Measurements from ENCODE around the gene OR6A2.
"Not testable (repeated sequence)": the region's sequence is repeated elsewhere in the genome, so short reads cannot be mapped to it uniquely, and the experiment has no call there.

OR6A2 gene

DNA sequence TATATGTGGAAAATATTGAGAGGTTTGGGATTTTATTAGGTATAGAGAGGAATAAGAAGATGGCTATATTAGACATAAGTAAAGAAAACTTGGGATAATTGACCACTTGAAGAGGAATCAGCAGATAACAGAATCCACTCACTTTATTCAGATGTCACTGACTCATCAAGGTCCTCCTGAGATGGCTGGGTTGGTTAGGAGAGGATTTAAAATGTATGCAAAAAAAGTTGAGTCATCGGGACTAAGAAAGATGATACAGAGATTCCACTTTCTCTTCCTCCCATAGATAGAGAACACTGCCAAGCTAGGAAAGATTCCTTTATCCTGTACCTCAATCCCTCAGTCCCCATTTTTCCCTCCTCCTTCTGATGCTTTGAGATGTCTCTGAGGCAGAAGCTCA is at the start of gene OR6A2:
OR6A2 (minus strand) TSS at position 288 of the 400 bp plus-strand sequence. CDS start 3,981 bp downstream, outside the sequence.
- DNase-seq, result no peak

DNA sequence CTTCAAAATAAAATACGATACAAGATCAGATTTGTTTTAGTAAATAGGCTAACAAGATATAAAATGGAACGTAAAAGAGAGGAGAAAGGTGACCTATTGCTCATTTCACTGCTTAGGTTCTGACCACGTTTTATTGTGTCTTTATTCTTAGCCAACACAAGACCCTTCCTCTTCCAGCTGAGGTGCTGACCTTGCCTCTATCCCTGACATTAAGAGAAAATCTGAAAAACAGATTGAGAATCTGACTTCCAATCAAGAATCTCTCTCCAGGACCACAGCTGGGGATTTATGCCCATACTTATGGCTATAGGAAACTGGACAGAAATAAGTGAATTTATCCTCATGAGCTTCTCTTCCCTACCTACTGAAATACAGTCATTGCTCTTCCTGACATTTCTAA is 45.9 kb upstream of the OR6A2 start, which contains the start of gene OR10A5:
OR10A5 (plus strand) TSS at position 301 of the 400 bp plus-strand sequence; CDS start at position 301, 0 bp downstream.
- DNase-seq, result no peak

DNA sequence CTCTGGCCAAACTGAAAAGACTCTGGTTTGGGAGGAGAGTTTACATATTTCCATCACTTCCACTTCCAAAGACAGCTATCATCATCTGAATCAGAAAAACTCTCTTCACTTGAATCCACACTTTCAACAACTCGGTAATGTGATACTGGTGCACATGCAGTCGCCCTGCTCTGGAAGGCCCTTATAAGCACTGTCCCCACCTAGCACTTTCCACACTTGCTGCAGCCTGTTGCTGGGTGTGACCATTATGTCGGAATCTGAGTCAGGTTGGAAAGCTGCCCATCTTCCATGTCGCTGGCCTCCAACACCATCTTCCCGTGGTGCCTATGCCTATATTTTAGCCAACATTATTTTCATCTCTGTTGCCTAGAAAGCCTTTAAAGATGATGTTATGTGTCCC is 44.9 kb upstream of the OR6A2 start:
- no peak for DNase-seq

DNA sequence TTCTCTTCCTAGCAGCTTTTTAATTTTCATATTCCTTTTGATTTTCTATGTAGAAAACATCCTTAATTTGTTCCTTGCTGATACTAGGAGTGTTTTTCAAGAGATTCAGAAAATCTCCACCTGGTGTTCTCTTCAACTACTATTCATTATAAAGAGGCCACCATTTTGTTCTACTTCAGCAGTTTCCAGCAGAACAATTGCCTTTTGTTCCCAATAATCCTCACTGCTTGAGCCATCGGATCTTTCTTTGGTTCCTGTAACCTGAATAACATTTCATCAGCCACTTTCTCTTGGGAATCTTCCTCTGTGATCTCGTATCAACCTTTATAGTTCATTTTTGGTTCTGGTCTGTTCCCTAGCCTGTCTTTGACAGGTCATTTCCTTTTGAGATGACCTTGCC is 44.2 kb upstream of the OR6A2 start:
- DNase-seq, result no peak

DNA sequence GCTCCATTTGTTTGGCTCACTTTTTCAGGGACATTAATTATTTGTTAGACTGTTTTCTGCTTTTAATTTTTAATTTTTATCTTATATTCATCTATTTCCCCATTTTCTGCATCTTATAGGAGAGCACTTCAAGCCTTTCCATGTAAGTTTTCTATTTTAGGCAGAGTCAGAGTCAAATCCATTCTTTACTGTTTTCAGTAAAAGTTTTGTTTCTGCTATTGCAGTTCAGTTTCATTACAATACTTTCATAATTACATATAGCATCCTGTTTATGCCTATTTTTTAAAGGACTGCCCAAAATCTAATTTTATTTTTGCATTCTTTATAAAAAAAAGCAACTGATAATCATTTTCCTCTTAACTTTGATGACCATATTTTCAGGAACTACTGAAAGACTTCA is 42.2 kb upstream of the OR6A2 start:
- no peak for DNase-seq

DNA sequence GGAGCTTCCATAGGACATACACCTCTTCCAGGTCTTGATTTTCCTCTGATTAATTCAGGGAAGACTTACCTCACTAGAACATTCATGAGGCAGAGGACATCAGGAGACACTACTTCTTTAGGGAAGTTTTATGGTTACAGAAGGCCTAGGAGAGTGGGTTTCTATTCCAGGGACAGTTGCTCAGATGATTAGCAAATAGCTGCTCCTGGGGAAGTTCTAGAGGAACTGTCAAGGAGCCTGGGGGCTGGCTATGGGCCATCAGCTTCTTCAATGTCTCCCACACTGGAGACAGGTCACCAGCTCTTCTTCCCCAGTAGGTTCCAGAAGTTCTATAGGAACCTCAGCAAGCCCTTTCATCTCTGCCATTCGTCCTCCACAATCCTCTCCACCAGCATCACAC is 34.5 kb upstream of the OR6A2 start:
- no peak for DNase-seq

DNA sequence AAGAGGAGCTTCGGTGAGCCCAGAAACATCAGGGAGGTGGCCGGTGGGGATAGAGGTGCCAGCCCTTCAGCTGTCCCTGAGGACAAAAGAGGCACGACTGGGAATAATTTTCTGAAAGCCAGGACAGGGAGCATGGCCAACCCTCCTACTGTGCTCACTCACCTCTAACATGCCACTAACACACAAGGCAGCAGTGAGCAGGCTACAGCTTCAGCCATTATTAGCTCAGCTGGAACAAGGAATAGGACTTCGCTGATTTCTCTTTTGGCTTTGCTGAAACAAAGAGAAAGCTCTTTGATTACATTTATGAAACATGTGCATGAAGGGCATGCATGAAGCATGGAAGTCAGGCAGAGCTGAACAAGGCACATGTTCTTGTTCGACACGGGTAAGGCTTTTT is 33.9 kb upstream of the OR6A2 start:
- no peak for DNase-seq

DNA sequence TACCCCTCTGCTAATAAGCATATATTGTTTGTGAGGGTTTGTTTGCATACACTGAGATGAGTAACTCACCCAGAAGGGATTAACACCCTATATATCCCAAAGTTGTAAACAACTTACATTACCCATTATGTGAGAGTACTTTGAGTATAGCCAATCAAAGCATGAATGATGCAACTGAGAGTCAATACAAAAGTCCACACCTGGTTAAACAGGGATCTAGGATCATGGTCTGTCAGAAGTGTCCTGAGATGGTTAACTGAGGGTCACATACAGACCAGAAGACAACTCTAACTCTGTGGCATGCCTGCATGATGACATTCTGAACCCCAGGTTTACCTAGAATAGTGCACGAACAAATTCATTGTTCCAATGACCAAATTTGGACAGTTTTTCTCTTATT is 28.6 kb upstream of the OR6A2 start:
- no peak for DNase-seq

DNA sequence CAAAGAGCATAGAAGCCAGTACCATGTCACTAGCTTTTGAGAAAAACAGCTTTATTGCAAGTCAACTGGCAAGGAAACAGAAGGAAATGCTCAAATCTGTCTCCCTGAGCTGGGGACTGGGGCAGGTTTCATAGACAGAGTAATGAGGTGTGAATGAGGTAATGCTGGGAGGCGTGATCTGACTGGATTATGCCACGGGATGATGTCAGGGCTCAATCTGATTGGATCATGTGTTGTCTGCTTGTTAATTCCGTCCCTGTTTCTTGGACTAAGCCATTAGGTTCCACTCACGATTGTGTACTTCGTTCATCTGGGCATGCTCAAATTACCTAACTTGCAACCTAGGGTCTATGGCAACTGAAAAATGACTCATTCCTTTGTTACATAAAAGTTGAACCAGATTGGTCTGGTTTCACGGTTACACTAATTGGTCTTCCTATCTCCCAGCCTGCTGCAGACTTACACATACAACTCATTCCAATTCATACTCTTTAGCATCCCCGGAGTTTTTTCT is 25.8 kb upstream of the OR6A2 start:
- DNase-seq, result no peak

DNA sequence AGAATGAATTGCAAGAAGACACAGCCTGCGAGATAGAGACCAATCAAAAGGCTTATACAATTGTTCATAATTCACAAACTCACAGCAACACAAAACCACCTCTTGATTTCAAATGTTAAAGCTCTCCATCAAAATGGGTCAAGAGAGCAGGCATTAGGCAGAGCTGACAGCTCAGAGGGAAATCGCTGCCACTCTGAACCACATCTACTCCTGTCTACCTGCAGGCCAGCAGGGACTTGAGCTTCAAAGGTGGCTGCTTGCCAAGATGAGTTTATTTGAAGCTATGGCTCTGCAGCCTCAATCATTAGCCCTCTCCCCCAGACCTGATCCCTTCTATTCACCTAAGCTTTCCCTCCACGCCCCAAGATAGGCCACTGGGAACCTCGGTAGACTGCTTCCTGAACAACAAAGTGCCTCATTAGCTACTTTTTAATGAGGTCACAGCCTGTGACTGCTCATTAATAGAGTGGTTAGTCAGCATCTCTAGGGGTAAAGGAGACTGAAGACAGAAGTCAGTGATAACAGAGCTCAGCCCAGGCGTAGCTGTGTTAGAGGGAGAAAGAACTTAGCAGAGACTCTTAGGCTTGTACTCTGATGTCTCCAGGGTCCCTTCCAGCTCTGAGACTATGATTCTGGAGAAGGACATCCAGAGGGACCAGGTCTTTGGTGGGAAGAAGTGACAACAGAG is 24.8 kb upstream of the OR6A2 start:
- no peak for DNase-seq

DNA sequence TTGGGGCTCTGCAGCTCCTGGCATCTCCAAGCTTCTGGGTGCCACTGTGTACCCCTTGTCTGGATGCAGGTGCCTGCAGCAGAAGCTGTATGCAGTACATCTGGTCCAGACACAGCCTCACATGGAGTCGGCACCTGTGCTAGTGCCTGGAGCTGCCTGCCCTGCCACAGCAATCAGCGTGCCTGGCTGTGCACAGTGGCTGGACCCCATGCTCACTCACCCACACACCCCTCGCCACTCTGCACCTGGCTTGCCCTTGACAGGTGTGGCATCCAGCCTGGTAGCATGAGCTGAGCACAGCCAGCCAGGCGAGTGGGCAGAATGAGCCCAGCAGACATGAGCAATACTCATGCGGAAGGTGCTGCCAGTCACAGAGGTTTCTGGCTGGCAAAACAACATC is 19.5 kb upstream of the OR6A2 start:
- no peak for DNase-seq

DNA sequence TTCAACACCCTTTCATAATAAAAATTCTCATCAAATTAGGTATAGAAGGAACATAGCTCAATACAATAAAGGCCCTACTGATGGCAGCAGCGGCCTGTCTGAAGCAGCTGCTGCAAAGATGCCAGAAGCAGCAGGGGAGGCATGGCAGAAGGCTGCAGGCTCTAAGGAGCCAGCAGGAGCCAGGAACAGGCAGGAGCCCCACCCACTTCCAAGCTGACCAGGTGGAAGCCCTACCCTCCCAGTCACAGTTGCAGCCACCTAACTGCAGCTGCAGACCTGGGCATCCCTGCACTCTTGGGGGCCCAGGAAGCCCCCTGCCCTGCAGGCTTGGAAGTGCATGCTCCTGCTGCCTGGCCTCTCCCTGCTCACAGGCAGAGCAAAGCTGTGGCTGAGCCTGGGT is 18.2 kb upstream of the OR6A2 start:
- no peak for DNase-seq

DNA sequence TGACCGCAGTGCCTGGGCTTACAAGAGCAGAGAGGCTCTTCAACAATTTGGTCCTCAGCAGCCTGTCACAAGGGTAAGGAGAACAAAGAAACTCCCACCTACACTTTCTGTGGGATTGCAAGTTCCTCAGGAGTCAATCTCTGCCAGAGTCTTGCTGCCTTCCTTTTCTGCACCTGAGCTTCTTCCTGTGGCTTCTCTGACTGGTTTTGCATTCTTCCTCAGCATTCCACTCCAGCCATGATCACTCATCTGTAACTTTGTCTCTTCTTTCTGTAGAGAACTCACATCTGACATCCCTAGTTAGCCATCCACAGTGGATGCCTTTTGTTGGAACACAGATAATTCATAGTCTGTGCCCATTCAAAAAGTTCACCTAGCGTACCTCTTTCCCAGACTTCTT is 14.2 kb upstream of the OR6A2 start:
- no peak for DNase-seq

DNA sequence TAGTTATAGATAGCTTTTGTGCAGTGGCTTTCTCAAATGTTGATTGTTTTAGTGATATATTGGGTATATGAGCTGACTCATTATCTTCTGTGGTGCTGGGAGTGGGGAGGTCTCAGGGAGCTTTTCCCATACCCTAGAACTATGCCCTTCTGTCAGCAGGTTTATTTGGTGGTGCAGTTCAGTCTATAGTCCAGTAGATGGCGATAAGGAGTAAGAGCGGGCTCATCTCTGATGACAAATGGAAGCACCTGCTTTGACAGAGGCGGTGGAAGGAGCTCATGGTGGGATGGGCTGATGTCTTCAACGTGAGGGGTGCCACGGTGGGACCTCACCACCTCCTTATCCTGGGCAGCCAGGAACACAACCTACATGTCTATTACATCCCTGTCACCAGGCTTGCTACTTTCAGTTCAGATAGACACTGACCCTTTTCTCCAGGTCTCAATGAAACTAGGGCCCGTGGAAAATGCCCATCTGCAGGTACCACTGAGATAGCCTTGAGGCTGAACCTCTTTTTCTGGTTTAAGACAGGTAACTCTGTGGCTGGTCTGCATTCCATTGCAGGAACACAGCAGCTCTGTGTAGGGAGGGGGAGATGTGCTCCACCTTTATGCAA is 13.0 kb upstream of the OR6A2 start:
- peak; percentile 21 for DNase-seq

DNA sequence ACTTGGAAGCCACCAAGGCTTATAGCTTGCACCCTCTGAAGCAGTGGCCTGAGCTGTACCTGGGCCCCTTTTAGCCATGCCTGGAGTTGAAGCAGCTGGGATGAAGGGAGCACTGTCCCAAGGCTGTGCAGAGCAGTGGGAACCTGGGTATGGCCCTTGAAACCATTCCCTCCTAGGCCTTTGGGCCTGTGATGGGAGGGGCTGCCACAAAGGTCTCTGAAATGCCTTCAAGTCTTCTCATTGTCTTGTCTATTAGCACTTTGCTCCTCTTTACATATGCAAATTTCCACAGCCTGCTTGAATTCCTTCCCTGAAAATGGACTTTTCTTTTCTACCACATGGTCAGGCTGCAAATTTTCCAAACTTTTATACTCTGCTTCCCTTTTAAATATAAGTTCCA is 1.6 kb upstream of the OR6A2 start:
- not testable (repeated sequence) for DNase-seq

DNA sequence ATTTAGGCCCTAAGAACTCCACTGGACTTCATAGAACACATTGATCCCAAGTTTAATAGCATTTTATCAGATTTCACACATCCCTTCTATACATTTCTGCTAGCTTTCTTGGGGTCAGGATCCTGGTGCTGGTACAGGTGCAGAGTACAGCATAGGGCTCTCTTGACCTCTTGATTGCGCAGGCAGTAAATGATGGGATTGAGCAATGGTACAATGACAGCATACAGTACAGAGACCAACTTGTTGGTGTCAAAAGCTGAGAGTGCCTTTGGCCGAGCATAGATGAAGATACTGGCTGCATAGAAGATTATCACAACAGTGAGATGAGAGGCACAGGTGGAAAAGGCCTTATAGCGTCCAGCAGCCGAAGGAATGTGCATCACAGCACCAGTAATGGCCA is 4.8 kb downstream of the OR6A2 start:
- no peak for DNase-seq

DNA sequence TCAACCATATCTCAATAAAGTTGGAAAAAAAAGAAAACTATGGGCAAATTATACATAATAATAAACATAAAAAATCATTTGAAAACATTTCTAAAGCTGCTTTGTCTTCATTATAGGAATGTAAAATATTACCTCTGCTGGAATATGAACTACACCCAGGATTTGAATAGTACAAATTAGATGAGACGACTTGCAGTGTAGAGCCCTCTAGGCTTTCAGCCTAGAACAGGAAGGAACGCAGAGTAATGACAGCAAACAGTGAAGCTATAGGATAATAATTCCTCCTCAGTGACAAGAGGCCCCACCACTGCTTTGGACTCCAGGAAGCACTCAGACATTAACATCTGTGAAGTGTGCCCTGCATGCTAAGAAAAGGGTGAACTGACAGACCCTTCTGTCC is 8.9 kb downstream of the OR6A2 start:
- DNase-seq, result no peak

DNA sequence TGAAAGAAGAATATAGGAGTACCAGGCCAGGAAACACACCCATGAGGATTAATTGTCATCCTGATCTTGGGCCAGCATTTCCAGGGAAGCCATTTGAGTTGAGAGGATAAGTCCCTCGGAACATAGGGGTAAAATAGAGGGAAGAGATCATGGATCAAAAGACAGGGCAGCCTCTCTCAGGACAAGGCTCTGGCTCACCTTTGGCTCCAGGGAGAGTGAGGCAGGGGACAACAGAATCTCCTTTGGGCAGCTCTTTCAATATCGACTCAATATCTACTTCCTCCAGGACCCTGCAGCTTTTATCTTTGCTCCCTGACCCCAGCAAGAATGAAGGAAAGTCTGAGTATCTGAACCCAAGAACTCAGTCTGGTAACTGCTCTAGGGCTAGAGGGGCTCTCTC is 16.8 kb downstream of the OR6A2 start, which contains the start of gene OR2AG1:
OR2AG1 (plus strand) TSS at position 301 of the 400 bp plus-strand sequence. CDS start 2,018 bp downstream, outside the sequence.
- no peak for DNase-seq

DNA sequence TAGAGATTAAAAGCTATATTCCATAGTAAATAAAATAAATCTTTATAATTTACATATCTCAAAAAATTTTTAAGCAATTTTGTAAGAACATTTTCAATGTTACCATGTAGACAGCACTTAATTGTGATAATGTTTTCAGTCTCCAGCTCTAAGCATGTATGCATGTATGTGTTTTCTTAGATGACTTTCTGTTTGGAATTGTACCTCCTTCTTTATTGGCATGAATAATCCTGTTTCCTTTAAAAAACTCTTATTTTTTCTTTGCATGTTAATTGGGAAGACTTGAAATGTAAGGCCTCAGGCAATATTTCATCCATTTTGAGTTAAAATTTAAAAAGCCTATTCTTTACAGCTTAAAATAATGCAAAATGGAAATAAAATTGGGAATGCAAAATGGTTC is 18.7 kb downstream of the OR6A2 start:
- no peak for DNase-seq

DNA sequence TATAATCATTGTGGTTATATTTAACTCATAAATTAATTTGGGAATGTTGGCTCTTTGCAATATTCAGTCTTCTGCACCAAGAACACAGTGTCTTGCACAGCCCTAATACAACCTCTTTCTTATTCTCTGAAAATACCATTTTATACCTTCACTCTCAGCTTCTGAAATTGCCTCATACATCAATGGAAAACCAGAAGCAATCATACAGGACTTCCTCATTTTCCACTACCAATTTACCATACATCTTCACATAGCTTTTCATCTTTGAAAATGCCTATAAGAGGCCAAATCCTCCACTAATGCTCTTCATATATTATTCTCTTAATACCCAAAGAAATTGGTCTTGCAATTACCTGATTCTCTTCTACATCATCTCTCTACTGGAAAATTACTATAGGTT is 21.0 kb downstream of the OR6A2 start:
- DNase-seq, result no peak

DNA sequence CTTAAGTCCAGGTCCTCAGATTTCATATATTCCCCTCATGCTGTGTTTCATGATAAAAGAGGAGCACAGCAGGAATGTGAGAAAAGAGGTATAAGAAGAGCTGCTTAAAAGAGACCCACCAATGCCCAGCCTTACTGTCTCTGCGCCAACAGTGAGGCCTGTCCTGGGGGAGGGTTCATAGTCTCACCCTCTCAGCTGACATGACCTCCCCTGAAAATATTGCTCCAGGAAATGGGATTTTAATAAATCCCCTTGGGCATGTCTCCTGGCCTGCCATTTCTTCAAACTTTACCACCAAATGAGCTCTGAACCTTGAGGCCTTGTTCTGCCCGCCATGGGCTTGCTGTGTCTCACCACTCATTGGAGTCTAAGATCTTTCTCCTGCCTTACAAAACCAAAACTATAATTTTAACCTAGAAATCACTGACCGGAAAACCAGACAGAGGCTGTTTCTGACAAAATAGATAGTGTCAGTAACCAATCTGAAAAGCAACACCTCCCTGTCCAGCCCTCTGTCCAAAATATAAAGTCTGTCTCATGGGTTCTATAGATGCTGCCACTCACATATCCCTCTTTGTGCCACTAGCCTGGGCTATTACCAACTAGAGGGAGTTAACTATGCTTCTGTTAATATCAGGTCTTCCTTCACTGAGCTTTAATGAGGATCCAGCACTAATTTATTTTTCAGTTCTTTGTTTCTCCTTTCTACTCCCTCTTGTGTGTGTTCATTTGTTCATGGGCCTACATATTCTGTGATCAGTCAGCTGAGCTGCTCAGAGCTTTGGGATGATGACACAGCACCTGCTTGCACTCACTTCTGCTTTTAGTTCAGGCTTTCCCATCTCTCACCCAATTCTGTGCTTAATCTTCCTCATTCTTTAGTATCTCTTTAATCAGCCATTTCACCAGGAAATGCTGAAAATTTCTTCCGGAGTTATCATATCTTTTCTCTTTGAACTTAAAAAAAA is 27.3 kb downstream of the OR6A2 start, which contains the start of gene OR2AG2:
OR2AG2 (minus strand) TSS at position 51 of the 968 bp plus-strand sequence. CDS start 3,019 bp downstream, outside the sequence.
- DNase-seq, result peak; percentile 35

DNA sequence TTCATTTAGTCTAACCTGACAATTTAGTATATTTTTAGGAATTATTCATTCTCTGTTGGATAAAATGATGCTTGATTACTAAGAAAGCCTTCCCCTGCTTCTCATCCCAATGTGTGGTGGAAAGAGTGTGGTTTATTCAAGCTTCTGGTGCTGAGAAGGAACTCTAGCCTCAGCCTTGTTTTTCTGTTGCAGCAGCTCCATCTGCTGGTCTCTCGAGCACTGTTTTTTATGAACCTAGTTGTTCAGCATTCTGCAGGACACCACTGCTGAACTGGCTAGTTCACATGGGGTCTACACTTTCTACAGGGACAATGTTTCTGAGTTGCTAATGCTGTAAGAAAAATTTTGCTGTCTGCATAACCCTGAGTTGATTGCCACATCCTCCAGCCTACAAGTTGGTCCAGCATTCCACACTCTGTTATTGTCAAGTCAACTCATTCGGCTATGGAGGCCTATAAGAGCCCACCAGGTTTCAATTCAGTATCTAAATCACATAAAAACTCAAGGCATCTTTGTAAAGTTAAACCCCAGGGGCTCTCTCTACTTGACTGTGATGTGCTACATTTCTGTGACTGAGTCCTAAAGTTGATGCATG is 42.0 kb downstream of the OR6A2 start:
- DNase-seq, result peak; percentile 64

DNA sequence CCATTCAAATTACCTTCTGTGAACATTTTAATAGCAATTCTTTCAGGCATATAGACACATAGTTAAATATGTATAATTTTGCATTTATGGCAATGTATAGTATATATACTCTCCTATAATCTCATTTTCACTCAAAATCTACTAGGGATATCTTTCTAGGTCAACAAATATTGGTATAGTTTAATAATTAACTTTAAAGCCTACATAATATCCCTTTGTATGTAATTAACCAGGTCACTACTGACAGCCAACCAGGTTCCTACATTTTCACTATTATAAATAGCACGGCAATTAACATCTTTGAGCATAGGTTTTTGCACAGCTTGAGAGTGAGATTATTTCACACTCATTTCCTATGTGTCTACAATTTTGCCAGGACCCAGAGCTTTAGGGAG is 43.5 kb downstream of the OR6A2 start:
- no peak for DNase-seq
